Suprapubic skin (tissue), 3 donors: Measurements from ENCODE around the gene SELENOI.

Source experiments
- EP300 ChIP-seq: sonication (generic); formaldehyde crosslinking; IDR thresholded peaks from one replicate; pipeline ENCODE4 v1.6.1; 2017; ENCODE audit warnings: antibody characterized with exemption
- POLR2A ChIP-seq, 2 donors: fragments of 450-650 bp; IDR thresholded peaks; one replicate each; pipeline ENCODE4 v1.6.1; 2017; ENCODE audit warnings: antibody characterized with exemption in 2 of 2, mild to moderate bottlenecking in 2 of 2, moderate library complexity in 2 of 2
- TF ChIP-seq, protein P1 (sequence below), 2 donors: fragments of 200-600 bp in 1 of 2; fragments of 450-650 bp in 1 of 2; sonication (generic) in 1 of 2; IDR thresholded peaks; one replicate each; pipeline ENCODE4 v1.5.1; 2016 to 2019; ENCODE audit warnings: antibody characterized with exemption in 2 of 2, mild to moderate bottlenecking in 1 of 2, moderate library complexity in 1 of 2

DNA sequence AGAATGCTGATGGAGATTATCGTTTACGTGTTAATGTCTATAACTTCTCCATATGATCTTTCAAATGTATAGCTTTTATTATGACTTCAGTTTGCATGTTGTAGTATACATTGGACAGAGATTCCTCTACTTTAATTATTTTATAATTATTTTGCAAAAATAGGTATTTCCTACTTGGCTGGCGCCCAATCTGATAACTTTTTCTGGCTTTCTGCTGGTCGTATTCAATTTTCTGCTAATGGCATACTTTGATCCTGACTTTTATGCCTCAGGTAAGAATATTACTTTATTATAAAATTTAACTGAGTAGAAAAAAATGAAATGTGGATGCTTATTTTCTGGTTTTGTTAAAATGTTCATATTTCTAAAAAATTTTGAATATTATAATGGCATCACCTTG is 18.7 kb downstream of the SELENOI start:
- TF ChIP-seq, protein P1, sequence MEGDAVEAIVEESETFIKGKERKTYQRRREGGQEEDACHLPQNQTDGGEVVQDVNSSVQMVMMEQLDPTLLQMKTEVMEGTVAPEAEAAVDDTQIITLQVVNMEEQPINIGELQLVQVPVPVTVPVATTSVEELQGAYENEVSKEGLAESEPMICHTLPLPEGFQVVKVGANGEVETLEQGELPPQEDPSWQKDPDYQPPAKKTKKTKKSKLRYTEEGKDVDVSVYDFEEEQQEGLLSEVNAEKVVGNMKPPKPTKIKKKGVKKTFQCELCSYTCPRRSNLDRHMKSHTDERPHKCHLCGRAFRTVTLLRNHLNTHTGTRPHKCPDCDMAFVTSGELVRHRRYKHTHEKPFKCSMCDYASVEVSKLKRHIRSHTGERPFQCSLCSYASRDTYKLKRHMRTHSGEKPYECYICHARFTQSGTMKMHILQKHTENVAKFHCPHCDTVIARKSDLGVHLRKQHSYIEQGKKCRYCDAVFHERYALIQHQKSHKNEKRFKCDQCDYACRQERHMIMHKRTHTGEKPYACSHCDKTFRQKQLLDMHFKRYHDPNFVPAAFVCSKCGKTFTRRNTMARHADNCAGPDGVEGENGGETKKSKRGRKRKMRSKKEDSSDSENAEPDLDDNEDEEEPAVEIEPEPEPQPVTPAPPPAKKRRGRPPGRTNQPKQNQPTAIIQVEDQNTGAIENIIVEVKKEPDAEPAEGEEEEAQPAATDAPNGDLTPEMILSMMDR (IDR thresholded peaks at IDR 0.05), result no peak
- TF ChIP-seq EP300 (no peak), POLR2A (IDR thresholded peaks at IDR 0.05) (no peak)
